K562 (cell line): Measurements from ENCODE around the gene SLC29A3. TPM values are rescaled to one million over a fixed set of nuclear protein-coding genes. Genes with fewer than 3 reads are reported as not detected.
A peak's percentile ranks its signal among the peaks of the same experiment; 100 is the strongest.

Experiments
- ATAC-seq: fragments of 200-7000 bp; cut with Tn5 transposase; 3 replicates; pipeline ENCODE4 v1.9.1; 2020; ENCODE audit warnings: moderate library complexity
- BruUV-seq: library from RNA; stranded (reverse); fragments of 400-500 nt; replicated peaks from 2 replicates; lab custom pipeline; 2021; lab: Mats Ljungman, UMichigan
- CTCF ChIA-PET: fragments of 300-600 bp; formaldehyde crosslinking; extraction: SDS; loops from one replicate; lab custom pipeline; 2021; ENCODE audit warnings: low intra/inter-chr PET ratio; lab: Yijun Ruan, JAX
- POLR2A ChIA-PET: fragments of 300-600, 350-650 bp; sonication (Branson Sonifier 250); formaldehyde crosslinking; extraction: SDS; loops from one replicate; lab custom pipeline; 2021; ENCODE audit warnings: antibody characterized with exemption, inconsistent platforms; lab: Yijun Ruan, JAX
- DNase-seq, 4 experiments: peaks; one replicate each; pipeline versions ENCODE4 v3.0.0 to v3.0.0-alpha.2; 2011 to 2018; ENCODE audit warnings: low spot score in 3 of 4, mixed read lengths in 3 of 4; ENCODE audit errors: extremely low read depth in 1 of 4
- FAIRE-seq: peaks from 2 replicates; lab custom pipeline; 2011; peaks lifted over from hg19 to GRCh38; lab: Jason Lieb, UNC
- H2AFZ ChIP-seq: 2 replicates; pipeline ENCODE4 v1.6.0; 2011; ENCODE audit warnings: low read depth, low read length, control low read depth, inconsistent platforms
- H3K27ac ChIP-seq: fragments of 200-600 bp; 3 replicates; pipeline ENCODE4 v1.8.0; 2011; ENCODE audit warnings: low read depth, mild to moderate bottlenecking, control low read depth, inconsistent platforms, low read length, moderate library complexity, mixed read lengths; ENCODE audit errors: extremely low read depth
- H3K27me3 ChIP-seq, 2 experiments: fragments of 300-600 bp in 1 of 2; 2 replicates in 1 of 2; 3 replicates in 1 of 2; pipeline versions ENCODE4 v1.6.0 to v1.8.0; 2011; ENCODE audit warnings: inconsistent platforms in 2 of 2, low read length in 2 of 2, mild to moderate bottlenecking in 1 of 2, mixed read lengths in 1 of 2, moderate library complexity in 1 of 2; ENCODE audit not compliant: control insufficient read depth in 2 of 2, insufficient read depth in 2 of 2
- H3K36me3 ChIP-seq: fragments of 300-600 bp; 3 replicates; pipeline ENCODE4 v1.8.0; 2011; ENCODE audit warnings: mild to moderate bottlenecking, low read length, inconsistent platforms; ENCODE audit not compliant: control insufficient read depth, insufficient read depth
- H3K4me1 ChIP-seq, 2 experiments: fragments of 200-600 bp in 1 of 2; replicated peaks in 1 of 2; 2 replicates in 1 of 2; 3 replicates in 1 of 2; pipeline versions ENCODE4 v1.5.1 to v1.8.0; 2011; ENCODE audit warnings: inconsistent platforms in 2 of 2, low read length in 2 of 2, mild to moderate bottlenecking in 1 of 2, mixed read lengths in 1 of 2, moderate library complexity in 1 of 2; ENCODE audit not compliant: control insufficient read depth in 2 of 2, insufficient read depth in 2 of 2
- H3K4me2 ChIP-seq: 2 replicates; pipeline ENCODE4 v1.6.1; 2011; ENCODE audit warnings: low read length, control low read depth, inconsistent platforms, mixed read lengths; ENCODE audit not compliant: insufficient read depth
- H3K4me3 ChIP-seq: fragments of 200-600 bp; sonication (generic), shearing (Covaris generic); 2 replicates; pipeline ENCODE4 v1.5.1; 2016; ENCODE audit warnings: control low read depth, inconsistent platforms
- H3K79me2 ChIP-seq: fragments of 200-600 bp; 3 replicates; pipeline ENCODE4 v1.8.0; 2011; ENCODE audit warnings: low read length, inconsistent platforms; ENCODE audit not compliant: control insufficient read depth, insufficient read depth
- H3K9ac ChIP-seq, 2 experiments: 2 replicates each; pipeline versions ENCODE4 v1.6.0 to v1.6.1; 2011; ENCODE audit warnings: low read depth in 2 of 2, low read length in 2 of 2, control low read depth in 1 of 2, inconsistent platforms in 1 of 2, mild to moderate bottlenecking in 1 of 2, mixed read lengths in 1 of 2; ENCODE audit not compliant: insufficient read depth in 1 of 2
- H3K9me1 ChIP-seq: one replicate; pipeline ENCODE4 v1.6.0; 2011; ENCODE audit warnings: inconsistent platforms, mild to moderate bottlenecking, low read length, moderate library complexity; ENCODE audit not compliant: control insufficient read depth, insufficient read depth
- H3K9me3 ChIP-seq: replicated peaks from 2 replicates; pipeline ENCODE4 v1.5.1; 2011; ENCODE audit warnings: low read depth, low read length, inconsistent platforms; ENCODE audit not compliant: control insufficient read depth, insufficient read depth
- H4K20me1 ChIP-seq: replicated peaks from 2 replicates; pipeline ENCODE4 v1.6.1; 2011; ENCODE audit warnings: low read length, inconsistent platforms, mixed read lengths; ENCODE audit not compliant: control insufficient read depth, insufficient read depth
- BRCA1 ChIP-seq, 2 experiments: fragments of 450-650 bp in 1 of 2; sonication (generic) in 1 of 2; formaldehyde crosslinking in 1 of 2; IDR thresholded peaks; 2 replicates each; pipeline versions ENCODE4 v1.5.0 to v1.6.1; 2017 to 2020; ENCODE audit warnings: mild to moderate bottlenecking in 1 of 2, missing genetic modification reagents in 1 of 2
- C11orf30 ChIP-seq: fragments of 450-650 bp; IDR thresholded peaks from 2 replicates; pipeline ENCODE4 v1.6.1; 2016; ENCODE audit warnings: low read depth, mild to moderate bottlenecking
- KLF6 ChIP-seq: fragments of 250-450 bp; sonication (Bioruptor Pico); IDR thresholded peaks from 2 replicates; pipeline ENCODE4 v1.4.0; 2020; ENCODE audit warnings: mild to moderate bottlenecking, moderate library complexity, borderline replicate concordance
- NFIX ChIP-seq: fragments of 250-450 bp; sonication (Bioruptor Pico); IDR thresholded peaks from 2 replicates; pipeline ENCODE4 v1.4.0; 2020; ENCODE audit warnings: low read depth, mild to moderate bottlenecking, moderate library complexity
- SMAD1 ChIP-seq: fragments of 150-350 bp; IDR thresholded peaks from 2 replicates; pipeline ENCODE4 v1.6.1; 2014; ENCODE audit warnings: low read length, low read depth; ENCODE audit not compliant: partially characterized antibody
- TAF9B ChIP-seq: fragments of 450-650 bp; IDR thresholded peaks from 2 replicates; pipeline ENCODE4 v1.6.1; 2018; ENCODE audit warnings: mild to moderate bottlenecking; ENCODE audit not compliant: partially characterized antibody
- ZNF140 ChIP-seq: fragments of 250-450 bp; sonication (Bioruptor Pico); IDR thresholded peaks from 2 replicates; pipeline ENCODE4 v1.8.0; 2021; ENCODE audit warnings: moderate library complexity, mild to moderate bottlenecking, inconsistent platforms
- ZNF77 ChIP-seq: fragments of 250-450 bp; sonication (Bioruptor Pico); IDR thresholded peaks from 2 replicates; pipeline ENCODE4 v1.5.0; 2020
- ZNF778 ChIP-seq: fragments of 450-650 bp; formaldehyde crosslinking; IDR thresholded peaks from 2 replicates; pipeline ENCODE4 v1.4.0; 2020; ENCODE audit warnings: mild to moderate bottlenecking, moderate library complexity
- WGBS: fragments of 100-300 bp; shearing (Covaris generic); methylation state at CpG from one replicate; pipeline ENCODE4 v1.1.6; 2016; ENCODE audit warnings: low coverage, mixed read lengths; ENCODE audit not compliant: insufficient coverage; ENCODE audit errors: missing lambda C conversion rate; 5-methylcytosine and 5-hydroxymethylcytosine counted together
- in situ Hi-C: fragments of 300-500 bp; cut with MboI; formaldehyde crosslinking; loops from 4 replicates; pipeline ENCODE4 v1.15.0; 2018; ENCODE audit warnings: inconsistent platforms, mixed read lengths
- intact Hi-C: fragments of 100-400 bp; cut with micrococcal nuclease; formaldehyde crosslinking; loops from 2 replicates; pipeline ENCODE4 v1.14.2; 2022
- polyA plus RNA-seq, 8 experiments: library from polyadenylated mRNA; depleted of rRNA in 4 of 8; stranded (reverse) in 5 of 8; unstranded in 3 of 8; fragments of >200 nt; fragmentation: Nextera tagmentation in 2 of 8; fragmentation: Illumina TruSeq in 1 of 8; extraction: Ambion mirVana in 2 of 8; extraction: Trizol in 1 of 8; gene quantifications; 2 replicates each; pipeline versions ENCODE4 v1.2.1 to v1.2.3, GENCODE V29; 2011 to 2014; ENCODE audit warnings: inconsistent platforms in 1 of 8, missing spikeins in 1 of 8
- total RNA-seq, 7 experiments: library from RNA; depleted of rRNA in 6 of 7; stranded (reverse); fragments of >200 nt in 6 of 7; fragmentation: Illumina TruSeq in 2 of 7; extraction: Trizol in 2 of 7; gene quantifications; 2 replicates each; pipeline versions ENCODE4 v1.2.1 to v1.2.3, GENCODE V29; 2011 to 2021; ENCODE audit warnings: low replicate concordance in 1 of 7
- TF ChIP-seq, protein P1 (sequence below): fragments of 250-450 bp; sonication (Bioruptor Pico); IDR thresholded peaks from 2 replicates; pipeline ENCODE4 v1.5.0; 2021; ENCODE audit warnings: mild to moderate bottlenecking, borderline replicate concordance
- TF ChIP-seq, protein P2 (sequence below): sonication (generic); formaldehyde crosslinking; IDR thresholded peaks from 2 replicates; pipeline ENCODE4 v1.4.0; 2020; ENCODE audit warnings: mild to moderate bottlenecking, missing genetic modification reagents
- TF ChIP-seq, protein P3 (sequence below): fragments of 450-650 bp; IDR thresholded peaks from 2 replicates; pipeline ENCODE4 v1.6.1; 2017; ENCODE audit warnings: mild to moderate bottlenecking, moderate library complexity
- TF ChIP-seq, protein P4 (sequence below), 2 experiments: IDR thresholded peaks; 2 replicates each; pipeline ENCODE4 v1.6.1; 2011; ENCODE audit warnings: borderline replicate concordance in 1 of 2, control low read depth in 1 of 2, low read depth in 1 of 2, low read length in 1 of 2, mild to moderate bottlenecking in 1 of 2, mixed read lengths in 1 of 2, moderate library complexity in 1 of 2; ENCODE audit not compliant: insufficient read depth in 1 of 2, insufficient read length in 1 of 2, poor library complexity in 1 of 2, severe bottlenecking in 1 of 2; ENCODE audit errors: extremely low read depth in 1 of 2

SLC29A3 gene
- total and polyA plus RNA-seq, 9 of the 15 experiments (the other 6 are each of a cell fraction or from before 2014, with no cell fraction given) = 2.1 to 10.7 (median 4.6) TPM

DNA sequence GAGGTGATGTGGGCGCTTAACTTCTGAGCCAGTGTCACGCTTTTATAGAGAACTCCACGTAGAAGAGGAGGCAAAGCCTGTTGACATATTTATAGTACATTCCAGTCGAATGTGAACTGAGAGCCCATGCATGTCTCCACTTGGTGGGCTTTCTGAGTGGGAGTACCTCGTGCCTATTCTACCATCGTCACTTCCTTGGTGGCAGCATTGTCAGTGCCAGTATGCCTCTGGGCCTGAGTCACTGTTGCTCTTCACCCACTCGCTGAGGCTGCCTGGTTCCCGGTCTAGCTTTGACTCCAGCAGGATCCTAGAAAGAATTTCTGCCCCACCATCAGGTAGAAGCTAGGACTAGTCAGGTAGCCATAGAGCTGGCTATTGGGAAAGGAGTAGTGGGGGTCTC, 47.6 kb downstream of the SLC29A3 start (continued):
- TF ChIP-seq, protein P1, sequence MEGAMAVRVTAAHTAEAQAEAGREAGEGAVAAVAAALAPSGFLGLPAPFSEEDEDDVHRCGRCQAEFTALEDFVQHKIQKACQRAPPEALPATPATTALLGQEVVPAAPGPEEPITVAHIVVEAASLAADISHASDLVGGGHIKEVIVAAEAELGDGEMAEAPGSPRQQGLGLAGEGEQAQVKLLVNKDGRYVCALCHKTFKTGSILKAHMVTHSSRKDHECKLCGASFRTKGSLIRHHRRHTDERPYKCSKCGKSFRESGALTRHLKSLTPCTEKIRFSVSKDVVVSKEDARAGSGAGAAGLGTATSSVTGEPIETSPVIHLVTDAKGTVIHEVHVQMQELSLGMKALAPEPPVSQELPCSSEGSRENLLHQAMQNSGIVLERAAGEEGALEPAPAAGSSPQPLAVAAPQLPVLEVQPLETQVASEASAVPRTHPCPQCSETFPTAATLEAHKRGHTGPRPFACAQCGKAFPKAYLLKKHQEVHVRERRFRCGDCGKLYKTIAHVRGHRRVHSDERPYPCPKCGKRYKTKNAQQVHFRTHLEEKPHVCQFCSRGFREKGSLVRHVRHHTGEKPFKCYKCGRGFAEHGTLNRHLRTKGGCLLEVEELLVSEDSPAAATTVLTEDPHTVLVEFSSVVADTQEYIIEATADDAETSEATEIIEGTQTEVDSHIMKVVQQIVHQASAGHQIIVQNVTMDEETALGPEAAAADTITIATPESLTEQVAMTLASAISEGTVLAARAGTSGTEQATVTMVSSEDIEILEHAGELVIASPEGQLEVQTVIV = no peak
- TF ChIP-seq TAF9B (no peak), NFIX (CRISPR knock-in tag) (no peak)

DNA sequence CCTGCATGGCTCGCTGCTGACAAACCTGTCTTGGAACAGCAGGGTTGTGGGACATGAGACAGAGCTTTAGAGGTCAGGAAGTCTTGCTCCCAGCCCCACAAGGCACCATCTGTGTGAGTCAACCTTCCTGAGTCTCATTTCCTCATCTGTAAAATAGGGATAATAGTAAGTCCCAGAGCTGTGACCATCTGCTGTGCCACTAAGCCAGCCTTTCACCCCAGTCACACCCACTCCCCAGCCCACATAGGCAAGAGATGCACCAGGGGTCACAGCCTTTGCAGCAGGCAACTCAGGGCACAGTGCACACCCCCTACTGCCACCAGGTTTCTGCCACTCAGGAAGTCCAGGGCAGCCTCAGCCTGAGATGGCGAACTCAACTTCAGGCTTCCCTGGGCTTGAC, 48.2 kb downstream of the SLC29A3 start:
- Histone ChIP-seq H3K36me3 (peaks cover 7% of the 10 kb centered on the region; the same call in 1 of the 3 replicates), H3K27me3 (peaks cover 0 to 11% of the 10 kb centered on the region in 2 experiments; a peak in 2 of 5 replicates), H3K9me1 (no peaks in the 10 kb centered on the region), H4K20me1 (no peaks in the 10 kb centered on the region), H3K9ac (peak overlapping the region in 1 of 2 experiments; percentile 52; a peak in 1 of 4 replicates), H2AFZ (no peak overlapping the region), H3K4me3 (no peak overlapping the region), H3K79me2 (no peaks in the 10 kb centered on the region), H3K4me2 (no peak overlapping the region), H3K27ac (no peak overlapping the region), H3K4me1 (no peaks in the 10 kb centered on the region; a peak in 1 of 5 replicates), H3K9me3 (no peaks in the 10 kb centered on the region)
- no peak for FAIRE-seq
- WGBS = 33% methylated on average over 2 of the region's 2 CpGs
- ATAC-seq = no peak
- no peak for DNase-seq
- in situ Hi-C loops (no loop called here), intact Hi-C loops (no loop called here)
- POLR2A ChIA-PET = interaction anchor here (0.6 to 1.3 kb wide), 4 partner anchors 9 to 178 kb away, joined by 3 to 4 read pairs (median 3); no protein-coding TSS in a partner anchor
- no TSS peak for BruUV-seq
- CTCF ChIA-PET = no interaction called here
- TF ChIP-seq KLF6 (CRISPR knock-in tag) (no peak), SMAD1 (no peak), ZNF77 (CRISPR knock-in tag) (no peak), C11orf30 (no peak), ZNF140 (CRISPR knock-in tag) (no peak), BRCA1 (IDR thresholded peaks at IDR 0.05) (no peak), BRCA1 (CRISPR knock-in tag; IDR thresholded peaks at IDR 0.05) (no peak), ZNF778 (CRISPR knock-in tag) (no peak)
- TF ChIP-seq, protein P2, sequence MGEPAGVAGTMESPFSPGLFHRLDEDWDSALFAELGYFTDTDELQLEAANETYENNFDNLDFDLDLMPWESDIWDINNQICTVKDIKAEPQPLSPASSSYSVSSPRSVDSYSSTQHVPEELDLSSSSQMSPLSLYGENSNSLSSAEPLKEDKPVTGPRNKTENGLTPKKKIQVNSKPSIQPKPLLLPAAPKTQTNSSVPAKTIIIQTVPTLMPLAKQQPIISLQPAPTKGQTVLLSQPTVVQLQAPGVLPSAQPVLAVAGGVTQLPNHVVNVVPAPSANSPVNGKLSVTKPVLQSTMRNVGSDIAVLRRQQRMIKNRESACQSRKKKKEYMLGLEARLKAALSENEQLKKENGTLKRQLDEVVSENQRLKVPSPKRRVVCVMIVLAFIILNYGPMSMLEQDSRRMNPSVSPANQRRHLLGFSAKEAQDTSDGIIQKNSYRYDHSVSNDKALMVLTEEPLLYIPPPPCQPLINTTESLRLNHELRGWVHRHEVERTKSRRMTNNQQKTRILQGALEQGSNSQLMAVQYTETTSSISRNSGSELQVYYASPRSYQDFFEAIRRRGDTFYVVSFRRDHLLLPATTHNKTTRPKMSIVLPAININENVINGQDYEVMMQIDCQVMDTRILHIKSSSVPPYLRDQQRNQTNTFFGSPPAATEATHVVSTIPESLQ (CRISPR knock-in tag) = no peak
- TF ChIP-seq, protein P3, sequence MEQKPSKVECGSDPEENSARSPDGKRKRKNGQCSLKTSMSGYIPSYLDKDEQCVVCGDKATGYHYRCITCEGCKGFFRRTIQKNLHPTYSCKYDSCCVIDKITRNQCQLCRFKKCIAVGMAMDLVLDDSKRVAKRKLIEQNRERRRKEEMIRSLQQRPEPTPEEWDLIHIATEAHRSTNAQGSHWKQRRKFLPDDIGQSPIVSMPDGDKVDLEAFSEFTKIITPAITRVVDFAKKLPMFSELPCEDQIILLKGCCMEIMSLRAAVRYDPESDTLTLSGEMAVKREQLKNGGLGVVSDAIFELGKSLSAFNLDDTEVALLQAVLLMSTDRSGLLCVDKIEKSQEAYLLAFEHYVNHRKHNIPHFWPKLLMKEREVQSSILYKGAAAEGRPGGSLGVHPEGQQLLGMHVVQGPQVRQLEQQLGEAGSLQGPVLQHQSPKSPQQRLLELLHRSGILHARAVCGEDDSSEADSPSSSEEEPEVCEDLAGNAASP = no peak
- TF ChIP-seq, protein P4, sequence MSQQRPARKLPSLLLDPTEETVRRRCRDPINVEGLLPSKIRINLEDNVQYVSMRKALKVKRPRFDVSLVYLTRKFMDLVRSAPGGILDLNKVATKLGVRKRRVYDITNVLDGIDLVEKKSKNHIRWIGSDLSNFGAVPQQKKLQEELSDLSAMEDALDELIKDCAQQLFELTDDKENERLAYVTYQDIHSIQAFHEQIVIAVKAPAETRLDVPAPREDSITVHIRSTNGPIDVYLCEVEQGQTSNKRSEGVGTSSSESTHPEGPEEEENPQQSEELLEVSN (IDR thresholded peaks at IDR 0.05; ENCODE audit: borderline replicate concordance in 1 of 2, extremely low read depth in 1 of 2, insufficient read depth in 1 of 2, insufficient read length in 1 of 2, low read depth in 1 of 2, low read length in 1 of 2, poor library complexity in 1 of 2, severe bottlenecking in 1 of 2) = no peak
